HG02571 (cell line): ENCODE results near the gene SKAP1.
A peak's percentile ranks its signal among the peaks of the same experiment; 100 is the strongest.

Experiments
- ATAC-seq: cut with Tn5 transposase; IDR thresholded peaks from one replicate; pipeline ENCODE4 v1.9.1; 2021; ENCODE audit warnings: mild to moderate bottlenecking, moderate library complexity; ENCODE audit not compliant: unreplicated experiment

The SKAP1 gene

GRCh38 chr17:48429638-48430586 lies at the start of gene SKAP1:
Gene SKAP1, minus strand, starts transcription at chr17:48430214.
- ATAC-seq = peak; percentile 56

GRCh38 chr17:48479014-48479402 lies 49.0 kb upstream of the SKAP1 start:
- no peak for ATAC-seq

GRCh38 chr17:48478224-48479013 lies 48.4 kb upstream of the SKAP1 start:
- ATAC-seq = peak; percentile 76

- no peak for ATAC-seq
Observed at GRCh38 chr17:48477221-48477620, 47.2 kb upstream of the SKAP1 start.

- ATAC-seq = no peak
Observed at GRCh38 chr17:48472411-48473281, 42.6 kb upstream of the SKAP1 start.

DNA sequence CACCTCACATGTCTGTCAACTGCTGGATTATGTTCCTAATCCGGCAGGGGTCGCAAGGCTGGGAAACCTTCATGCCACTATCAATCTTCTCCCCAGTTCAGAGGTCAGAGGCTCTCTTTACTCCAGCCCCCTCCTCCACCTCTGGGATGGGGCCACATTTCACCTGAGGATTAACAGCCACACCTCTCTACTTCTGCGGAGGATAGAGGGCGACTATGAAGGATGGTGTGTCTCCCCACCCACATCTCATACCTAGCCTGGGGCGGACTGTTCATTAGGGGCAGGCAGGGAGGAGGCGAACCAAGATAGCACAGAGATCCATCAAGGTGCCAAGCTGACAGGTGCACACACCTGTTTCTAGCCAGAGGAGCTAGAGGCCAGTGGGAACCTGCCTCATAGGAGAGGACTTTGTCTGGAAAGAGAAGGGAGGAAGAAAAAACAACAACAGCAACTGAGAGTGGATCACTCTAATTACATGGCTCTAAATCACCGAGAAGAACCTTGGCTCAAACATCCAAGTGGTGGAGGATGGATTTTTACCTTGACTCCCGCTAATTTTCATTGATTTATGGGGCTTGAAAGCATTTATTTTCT lies 41.9 kb upstream of the SKAP1 start:
- ATAC-seq = no peak

GRCh38 chr17:48470388-48471034 lies 40.5 kb upstream of the SKAP1 start:
- no peak for ATAC-seq

GRCh38 chr17:48469227-48469626 lies 39.2 kb upstream of the SKAP1 start:
- ATAC-seq = no peak

- no peak for ATAC-seq
Observed at GRCh38 chr17:48468299-48468698, 38.3 kb upstream of the SKAP1 start.

GRCh38 chr17:48465884-48466283 lies 35.9 kb upstream of the SKAP1 start:
- ATAC-seq = no peak

GRCh38 chr17:48463526-48463925 lies 33.5 kb upstream of the SKAP1 start:
- ATAC-seq = no peak

DNA sequence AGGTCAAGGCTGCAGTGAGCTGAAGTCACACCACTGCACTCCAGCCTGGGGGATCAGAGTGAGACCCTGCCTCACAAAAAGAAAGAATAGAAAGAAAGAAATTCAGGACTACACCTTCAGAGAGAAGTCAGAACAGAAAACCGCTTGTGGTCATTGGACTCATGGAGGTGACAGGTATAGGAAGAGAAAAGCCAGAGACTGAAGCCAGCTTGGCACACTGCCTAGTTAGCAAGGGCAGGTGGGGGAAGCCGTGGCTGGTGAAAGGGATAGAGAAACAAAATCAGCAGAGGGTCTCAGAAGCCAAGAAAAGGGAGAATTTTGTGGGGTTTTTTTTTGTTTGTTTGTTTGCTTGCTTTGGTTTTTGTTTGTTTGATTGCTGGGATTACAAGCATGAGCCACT lies 32.9 kb upstream of the SKAP1 start:
- ATAC-seq = no peak

DNA sequence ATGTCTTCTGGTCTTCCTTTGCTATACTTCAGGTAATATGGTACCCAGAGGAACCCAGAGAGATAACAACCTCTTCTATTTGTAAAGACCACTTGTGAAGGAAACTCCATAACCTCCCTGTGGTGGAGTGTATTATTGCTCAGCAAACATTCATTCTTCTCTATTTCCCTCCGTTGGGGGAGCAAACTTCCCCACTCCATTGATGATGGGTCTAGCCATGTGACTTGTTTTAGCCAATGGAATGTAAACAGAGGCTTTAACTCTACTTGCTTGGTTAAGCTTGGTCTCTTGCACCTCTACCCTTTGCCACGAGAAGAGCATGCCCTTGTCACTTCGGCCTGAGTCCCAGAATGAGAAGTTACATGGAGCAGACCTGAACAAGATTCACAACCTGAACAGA lies 30.0 kb upstream of the SKAP1 start:
- no peak for ATAC-seq

DNA sequence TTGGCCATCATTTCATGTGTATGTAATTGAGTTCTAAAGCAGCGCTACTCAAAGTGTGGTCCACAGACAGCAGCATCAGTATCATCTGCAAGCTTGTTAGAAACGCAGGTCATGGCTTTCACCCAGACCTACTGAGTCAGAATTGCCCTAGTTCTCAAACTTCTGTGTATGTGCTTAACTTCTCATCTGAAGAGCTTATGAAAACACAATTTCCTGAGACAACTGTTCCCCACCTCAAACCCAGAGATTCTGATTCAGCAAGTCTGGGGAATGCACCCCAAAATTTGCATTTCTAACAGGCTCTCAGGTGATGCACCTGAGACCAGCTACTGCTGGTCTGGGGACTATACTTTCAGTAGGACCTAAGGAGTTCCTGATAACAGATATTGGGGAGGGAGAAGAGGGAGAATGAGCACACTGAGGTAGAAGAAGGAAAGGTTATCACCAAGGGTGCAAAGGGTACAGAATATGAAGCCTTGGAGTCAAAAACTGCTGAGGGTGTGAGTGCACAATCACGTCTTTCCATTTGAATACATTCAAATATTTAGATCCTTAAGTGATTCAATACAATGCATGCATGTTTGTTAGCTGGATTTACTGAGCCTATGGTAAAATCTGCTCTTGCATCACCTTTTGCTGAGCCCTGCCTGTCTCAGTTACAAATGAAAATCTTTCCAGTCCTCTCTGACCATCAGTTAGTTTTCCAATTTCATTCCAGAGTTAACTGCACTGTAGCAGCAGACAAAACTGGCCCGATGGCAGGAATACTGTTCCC lies 29.2 kb upstream of the SKAP1 start:
- ATAC-seq = no peak

GRCh38 chr17:48457080-48457836 lies 27.2 kb upstream of the SKAP1 start:
- peak; percentile 56 for ATAC-seq

GRCh38 chr17:48456589-48456988 lies 26.6 kb upstream of the SKAP1 start:
- no peak for ATAC-seq

DNA sequence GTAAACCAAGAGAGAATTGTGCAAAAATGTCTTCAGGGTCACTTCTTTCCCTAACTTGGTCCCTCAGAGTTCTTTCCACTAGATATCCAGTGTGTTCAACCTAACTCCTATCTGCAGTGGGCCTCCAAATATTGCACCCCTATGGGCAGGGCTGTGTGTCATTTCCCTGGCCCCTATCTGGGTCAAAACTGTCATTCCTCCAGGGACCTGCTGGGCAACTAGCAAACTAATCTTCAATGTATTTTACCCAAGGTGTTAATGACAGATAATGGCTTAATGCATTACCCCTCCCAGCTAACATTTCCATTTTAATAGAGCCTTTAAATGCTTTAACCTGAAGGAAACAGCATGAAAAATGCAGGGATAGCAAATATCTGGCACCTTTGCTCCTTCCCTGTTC lies 25.8 kb upstream of the SKAP1 start:
- ATAC-seq = no peak

DNA sequence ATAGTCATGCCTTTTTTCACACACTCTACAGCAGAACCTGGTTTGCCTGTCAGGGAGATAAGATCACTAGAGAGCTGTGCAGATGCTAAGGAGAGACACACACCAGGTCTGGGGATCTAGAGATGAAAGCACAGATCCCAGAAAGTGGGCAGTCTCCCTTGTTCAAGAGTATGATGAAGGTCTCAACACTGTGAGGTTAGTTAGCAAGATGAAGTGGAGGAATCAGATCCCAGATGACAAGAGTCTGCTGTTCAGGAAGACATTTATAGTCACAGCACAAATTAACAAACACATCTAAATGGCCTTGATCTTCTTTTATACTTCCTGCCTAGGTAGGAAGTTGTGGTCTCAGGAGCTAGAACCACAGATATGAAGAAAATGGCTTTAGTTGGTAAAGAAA lies 23.4 kb upstream of the SKAP1 start:
- no peak for ATAC-seq

DNA sequence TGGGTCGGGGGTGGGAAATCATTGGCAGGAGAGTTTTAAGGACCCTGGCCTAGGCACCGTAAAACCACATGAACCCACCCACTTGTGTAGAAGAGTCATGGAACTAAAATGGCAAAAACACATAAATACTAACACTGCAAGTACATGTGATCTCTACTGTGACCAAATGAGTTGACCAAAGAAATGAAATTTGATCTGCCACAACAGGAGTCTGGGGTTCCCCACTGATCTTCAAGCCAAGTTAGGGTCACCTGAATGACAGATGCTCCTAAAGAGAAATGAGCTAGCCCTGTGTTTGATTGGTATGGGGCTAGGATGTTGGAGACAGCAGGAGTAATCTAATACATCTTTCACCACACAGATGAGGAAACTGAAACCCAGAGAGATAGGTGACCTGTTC lies 21.5 kb upstream of the SKAP1 start:
- no peak for ATAC-seq
